T follicular helper cell (primary cell): ENCODE data around the gene FUOM.
"Not testable (repeated sequence)": the region's sequence is repeated elsewhere in the genome, so short reads cannot be mapped to it uniquely, and the experiment has no call there.

Experiments
- DNase-seq: peaks from one replicate; pipeline ENCODE4 v3.0.0-alpha.2; 2020; ENCODE audit warnings: low read depth

FUOM gene

DNA sequence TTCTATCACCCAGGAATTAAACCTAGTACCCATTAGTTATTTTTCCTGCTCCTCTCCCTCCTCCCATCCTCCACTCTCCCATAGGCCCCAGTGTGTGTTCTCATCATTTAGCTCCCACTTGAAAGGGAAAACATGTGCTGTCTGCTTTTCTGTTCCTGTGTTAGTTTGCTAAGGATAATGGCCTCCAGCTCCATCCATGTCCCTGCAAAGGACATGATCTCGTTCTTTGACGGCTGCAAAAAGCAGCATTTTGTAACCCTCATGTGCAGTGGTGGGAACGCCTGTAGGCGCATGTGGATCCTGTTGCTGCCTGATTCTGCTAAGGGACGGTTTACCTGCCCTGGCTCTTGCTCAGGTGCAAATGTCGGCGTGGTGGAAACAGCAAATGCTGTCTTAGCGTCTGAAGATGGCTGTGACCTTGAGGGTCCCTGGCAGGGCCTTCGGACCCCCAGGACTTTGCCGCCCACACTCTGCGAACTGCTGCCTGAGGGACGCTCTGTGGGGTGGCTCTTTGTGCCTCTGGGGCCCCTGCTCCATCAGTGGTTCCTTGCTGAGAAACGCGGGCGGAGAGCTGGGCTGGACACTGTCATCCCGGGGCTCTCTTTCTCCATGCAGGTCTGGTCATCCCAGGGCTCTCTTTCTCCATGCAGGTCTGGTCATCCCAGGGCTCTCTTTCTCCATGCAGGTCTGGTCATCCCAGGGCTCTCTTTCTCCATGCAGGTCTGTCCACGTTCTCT is 30.6 kb upstream of the FUOM start:
- no peak for DNase-seq

DNA sequence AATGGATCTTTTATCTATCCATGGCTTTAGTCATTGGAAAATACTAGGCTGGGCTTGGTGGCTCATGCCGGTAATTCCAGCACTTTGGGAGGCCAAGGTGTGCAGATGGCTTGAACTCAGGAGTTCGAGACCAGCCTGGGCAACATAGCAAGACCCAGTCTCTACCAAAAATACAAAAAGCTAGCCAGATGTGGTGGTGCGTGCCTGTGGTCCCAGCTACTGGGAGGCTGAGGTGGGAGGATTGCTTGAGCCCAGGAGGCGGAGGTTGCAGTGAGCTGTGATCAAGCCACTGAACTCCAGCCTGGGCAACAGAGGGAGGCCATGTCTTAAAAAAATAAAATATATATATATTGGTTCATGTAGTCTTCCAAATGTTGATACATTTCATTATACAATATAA is 29.1 kb upstream of the FUOM start:
- DNase-seq, result not testable (repeated sequence)

DNA sequence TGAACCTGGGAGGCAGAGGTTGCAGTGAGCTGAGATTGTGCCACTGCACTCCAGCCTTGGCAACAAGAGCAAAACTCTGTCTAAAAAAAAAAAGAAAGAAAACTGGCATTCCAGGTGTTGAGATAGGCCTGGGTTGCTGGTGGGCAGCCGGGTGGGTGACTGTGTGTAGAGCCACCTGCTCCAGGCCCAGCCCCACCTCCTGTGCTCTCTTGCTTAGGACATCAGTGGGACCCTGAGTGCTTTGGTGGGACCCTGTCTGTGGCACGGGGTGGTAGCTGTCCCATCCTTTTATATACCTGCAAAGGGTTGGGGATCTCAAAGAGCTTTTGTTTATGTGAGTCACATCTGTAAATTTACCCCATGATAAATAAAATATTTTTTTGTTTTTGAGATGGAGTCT is 27.4 kb upstream of the FUOM start:
- DNase-seq, result no peak

DNA sequence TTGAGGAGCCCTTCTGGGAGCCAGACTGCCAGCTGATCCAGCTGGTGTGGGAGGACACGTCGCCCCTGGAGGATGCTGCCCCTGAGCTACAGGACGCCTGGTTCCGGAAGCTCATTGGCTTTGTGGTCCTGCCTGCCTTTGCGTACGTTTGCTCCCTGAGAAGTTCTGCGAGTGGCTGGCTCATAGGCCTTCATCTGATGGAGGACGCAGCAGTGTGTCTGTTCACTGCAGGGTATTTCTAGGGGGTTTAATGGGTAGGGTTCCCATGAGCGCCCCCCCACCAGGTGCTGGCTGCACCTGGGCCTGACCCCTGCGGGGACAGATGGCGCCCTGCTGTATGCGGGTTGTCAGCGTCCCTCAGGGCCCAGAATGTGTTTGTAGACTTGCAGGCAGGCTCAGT is 26.3 kb upstream of the FUOM start:
- no peak for DNase-seq

DNA sequence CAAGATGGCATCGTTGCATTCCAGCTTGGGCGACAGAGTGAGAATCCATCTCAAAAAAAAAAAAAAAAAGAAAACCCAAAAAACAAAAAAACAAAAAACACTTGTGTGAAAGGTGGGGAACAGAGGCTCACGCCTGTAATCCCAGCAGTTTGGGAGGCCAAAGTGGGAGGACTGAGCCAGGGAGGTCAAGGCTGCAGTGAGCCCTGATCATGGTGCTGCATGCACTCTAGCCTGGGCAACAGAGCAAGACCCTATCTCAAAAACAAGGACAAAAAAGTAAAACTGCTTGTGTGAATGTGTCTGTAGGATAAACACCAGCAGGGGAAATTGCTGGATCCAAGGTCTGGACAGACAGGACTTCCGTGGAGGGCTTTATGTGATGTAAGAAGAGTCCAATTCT is 25.7 kb upstream of the FUOM start:
- no peak for DNase-seq

DNA sequence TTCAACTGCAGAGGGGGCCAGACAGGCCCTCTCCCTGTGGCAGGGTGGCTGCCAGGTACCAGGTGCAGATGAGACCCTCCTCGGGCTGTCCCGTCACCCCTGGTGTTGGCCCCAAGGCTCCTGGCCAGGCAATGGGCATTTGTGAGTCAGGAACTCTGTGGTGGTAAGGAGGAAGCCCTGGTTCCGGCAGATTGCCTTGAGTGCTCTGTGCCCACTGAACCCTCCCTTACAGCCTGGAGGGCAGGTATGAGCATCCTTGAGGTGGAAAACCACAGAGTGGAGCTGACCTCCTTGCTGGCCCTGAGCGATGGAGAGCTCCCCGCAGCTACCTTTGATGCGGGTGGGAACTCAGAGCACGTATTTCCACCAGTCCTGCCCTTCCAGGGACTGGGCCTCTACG is 23.2 kb upstream of the FUOM start:
- no peak for DNase-seq

DNA sequence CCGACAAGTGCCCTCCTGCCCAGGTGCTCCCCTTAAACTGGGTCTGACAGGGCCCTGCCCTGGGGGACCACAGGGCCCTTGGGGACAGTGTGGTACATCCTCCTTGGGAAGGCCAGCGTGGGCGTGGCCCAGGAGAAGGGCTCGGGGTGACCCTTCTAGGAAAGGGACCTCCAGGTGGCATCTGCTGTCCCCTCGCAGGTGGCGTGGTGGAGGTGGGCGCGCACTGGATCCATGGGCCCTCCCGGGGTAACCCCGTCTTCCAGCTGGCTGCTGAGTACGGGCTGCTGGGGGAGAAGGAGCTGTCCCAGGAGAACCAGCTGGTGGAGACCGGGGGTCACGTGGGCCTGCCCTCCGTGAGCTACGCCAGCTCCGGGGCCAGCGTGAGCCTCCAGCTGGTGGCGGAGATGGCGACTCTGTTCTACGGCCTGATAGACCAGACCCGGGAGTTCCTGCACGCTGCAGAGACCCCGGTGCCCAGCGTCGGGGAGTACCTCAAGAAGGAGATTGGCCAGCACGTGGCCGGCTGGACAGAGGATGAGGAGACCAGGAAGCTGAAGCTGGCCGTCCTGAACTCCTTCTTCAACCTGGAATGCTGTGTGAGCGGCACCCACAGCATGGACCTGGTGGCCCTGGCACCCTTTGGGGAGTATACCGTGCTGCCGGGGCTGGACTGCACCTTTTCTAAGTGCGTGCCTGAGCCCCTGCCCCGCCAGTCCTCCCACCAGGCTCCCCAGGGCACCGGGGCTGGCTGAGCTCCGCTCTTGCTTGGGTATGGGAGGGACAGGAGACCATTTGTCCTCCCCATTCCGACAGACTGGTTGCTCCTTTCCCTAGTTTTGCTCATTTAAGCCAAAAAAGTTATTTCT is 22.2 kb upstream of the FUOM start:
- no peak for DNase-seq

DNA sequence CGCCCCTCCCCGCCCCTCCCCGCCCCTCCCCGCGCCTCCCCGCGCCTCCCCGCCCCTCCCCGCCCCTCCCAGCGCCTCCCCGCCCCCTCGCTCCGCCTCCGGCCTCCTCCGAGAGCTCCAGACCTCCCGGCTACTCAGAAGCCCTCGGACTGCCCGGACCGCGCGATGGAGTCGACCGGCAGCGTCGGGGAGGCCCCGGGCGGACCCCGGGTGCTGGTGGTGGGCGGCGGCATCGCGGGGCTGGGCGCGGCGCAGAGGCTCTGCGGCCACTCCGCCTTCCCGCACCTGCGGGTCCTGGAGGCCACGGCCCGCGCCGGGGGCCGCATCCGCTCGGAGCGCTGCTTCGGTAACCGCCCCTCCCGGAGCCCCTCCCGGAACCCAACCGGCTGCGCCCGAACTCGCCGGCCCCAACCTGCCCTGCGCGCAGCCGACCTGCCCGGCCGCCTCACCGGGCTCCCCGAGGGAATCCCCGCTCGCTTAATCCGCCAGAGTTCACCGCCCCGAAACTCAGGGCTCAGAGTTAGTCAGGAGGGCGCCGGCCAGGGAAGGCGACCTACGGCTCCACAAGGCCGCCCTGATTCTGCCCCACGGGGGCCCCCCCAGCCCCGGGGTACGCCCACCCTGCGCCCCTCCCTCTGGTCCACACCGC is 21.5 kb upstream of the FUOM start, which contains the start of gene PAOX:
TSS of gene PAOX (plus strand) at position 111 of the 649 bp plus-strand sequence. CDS start at position 166, 55 bp downstream.
- DNase-seq, result peak; percentile 20

DNA sequence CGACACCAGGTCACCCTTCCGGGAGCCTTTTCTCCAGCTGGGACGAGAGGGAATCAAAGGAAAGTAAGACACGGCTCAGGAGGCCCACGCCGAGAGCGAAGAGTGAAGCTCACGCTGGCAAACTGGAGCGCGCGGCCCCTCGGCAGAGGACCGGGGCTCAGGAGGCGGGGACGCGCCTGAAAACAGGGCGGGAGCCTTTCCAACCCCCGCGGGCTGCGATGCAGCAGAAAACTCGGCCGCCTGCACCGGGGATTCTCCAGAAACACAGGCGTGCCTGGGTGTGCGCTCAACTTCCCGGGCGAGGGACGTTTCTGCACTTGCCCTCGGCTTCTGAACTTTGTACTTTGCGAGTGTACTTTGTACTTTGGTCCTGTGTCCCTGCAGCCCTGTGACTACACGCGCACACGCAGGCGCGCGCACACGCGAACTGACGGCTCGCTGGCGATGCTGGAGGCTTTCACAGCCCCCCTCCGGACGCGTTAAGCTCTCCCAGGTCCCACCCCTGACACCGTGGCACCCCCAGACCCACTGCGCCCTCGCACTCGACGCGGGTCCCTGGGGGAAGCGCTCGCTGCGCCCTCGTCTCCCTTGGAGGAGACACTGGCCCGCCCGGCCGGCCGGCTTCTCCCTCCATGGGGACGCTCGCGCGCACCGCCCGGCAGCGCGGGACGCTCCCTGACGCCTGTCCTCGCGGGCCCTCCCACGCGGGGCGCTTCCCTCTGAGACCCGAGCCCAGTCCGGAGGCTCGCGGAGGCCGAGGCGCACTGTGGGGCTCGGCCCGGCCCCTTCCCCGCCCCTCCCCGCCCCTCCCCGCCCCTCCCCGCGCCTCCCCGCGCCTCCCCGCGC is 20.7 kb upstream of the FUOM start:
- peak; percentile 41 for DNase-seq

DNA sequence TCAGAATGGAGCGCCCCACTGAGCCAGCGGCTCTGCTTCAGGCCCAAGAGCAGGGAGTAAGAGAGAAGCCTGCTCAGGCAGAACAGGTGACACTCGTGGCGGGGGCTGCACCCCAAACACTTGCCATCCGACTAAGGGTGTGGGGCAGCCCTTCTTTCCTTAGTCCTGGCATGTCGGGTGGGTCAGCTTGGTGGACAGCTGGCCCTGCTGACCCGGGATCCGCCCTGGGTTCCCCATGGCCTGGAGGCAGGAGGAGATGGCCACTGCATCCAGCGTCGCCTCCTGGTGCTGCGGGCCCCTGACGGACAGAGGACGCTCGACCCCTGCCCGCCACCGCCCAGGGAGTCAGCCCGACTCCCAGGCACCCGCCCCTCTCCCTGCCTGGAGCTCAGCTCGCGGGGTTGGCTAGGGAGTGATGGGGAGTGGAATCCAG is 20.0 kb upstream of the FUOM start:
- no peak for DNase-seq

DNA sequence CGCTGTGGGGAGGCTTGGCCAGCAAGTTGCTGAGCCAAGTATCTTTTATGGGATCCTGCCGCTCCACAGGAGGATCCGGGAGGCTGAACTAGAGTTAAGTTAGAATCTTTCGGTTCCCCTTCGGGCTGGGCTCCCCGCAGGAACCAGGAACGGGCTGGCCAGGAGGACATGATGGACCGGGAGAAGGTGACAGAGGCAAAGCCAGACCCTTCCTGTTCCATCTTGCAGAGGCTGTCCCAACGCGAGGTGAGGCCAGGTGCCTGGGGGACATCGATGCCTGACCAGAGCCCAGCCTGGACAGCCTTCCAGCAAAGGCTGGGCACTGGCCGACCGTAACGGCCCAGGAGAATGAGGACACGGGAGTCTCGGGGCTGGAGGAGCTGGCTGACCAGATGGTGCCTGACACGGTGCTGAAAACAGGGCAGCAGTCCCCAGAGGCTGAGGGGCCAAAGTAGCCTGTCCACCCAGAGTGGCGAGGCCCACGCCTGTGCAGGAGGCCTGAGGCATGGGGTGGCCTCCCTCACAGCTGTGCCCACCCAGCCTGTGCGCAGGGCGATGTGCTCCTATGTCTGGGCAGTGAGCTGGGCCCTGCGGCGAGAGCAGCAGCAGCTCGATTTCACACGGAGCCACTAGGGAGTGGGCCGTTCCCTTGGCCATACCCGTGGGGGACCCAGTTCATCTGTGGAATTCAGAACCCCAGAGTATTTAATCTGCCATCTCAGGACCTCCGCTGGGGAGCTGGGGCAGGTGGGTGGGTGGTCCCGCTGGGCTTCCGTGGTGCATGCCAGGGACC is 19.4 kb upstream of the FUOM start:
- no peak for DNase-seq

DNA sequence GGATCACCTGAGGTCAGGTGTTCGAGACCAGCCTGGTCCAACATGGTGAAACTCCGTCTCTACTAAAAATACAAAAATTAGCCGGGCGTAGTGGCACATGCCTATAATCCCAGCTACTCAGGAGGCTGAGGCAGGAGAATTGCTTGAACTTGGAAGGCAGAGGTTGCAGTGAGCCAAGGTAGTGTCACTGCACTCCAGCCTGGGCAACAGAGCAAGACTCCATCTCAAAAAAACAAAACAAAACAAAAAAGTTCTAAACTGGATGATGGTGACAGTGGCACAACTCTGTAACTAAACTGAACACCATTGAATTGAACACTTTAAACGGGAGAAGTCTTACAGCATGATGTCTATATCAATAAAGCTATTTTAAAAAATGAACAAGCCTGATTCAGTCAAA is 18.4 kb upstream of the FUOM start:
- DNase-seq, result not testable (repeated sequence)

DNA sequence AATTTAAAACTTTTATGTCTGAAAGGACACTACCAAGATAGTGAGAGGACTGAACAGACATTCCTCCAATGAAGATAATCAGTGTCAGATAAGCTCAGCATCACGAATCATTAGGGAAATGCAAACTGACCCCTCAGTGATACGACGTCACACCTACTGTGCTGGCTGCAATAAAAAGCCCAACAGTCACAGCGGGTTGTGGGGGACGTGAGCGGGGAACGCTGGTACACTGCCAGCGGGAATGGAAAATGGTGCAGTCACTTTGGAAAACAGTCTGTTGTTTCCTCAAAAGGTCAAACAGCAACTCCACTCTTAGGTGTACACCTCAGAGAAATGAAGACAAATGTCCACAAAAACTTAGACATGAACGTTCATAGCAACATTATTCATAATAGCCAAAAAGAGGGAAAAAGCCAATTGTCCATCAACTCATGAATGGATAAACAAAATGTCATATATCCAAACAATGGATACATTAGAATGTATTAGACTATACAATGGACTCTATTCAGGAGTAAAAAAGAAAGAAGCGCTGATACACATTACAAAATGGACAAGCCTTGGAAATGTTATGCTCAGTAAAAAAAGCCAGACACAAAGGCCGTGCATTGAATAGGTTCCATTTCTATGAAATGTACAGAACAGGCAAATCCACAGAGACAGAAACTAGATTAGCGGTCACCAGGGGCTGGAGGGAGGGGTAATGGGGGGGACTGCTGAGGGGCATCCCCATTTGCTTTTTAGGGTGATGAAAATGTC is 17.7 kb upstream of the FUOM start:
- DNase-seq, result no peak

DNA sequence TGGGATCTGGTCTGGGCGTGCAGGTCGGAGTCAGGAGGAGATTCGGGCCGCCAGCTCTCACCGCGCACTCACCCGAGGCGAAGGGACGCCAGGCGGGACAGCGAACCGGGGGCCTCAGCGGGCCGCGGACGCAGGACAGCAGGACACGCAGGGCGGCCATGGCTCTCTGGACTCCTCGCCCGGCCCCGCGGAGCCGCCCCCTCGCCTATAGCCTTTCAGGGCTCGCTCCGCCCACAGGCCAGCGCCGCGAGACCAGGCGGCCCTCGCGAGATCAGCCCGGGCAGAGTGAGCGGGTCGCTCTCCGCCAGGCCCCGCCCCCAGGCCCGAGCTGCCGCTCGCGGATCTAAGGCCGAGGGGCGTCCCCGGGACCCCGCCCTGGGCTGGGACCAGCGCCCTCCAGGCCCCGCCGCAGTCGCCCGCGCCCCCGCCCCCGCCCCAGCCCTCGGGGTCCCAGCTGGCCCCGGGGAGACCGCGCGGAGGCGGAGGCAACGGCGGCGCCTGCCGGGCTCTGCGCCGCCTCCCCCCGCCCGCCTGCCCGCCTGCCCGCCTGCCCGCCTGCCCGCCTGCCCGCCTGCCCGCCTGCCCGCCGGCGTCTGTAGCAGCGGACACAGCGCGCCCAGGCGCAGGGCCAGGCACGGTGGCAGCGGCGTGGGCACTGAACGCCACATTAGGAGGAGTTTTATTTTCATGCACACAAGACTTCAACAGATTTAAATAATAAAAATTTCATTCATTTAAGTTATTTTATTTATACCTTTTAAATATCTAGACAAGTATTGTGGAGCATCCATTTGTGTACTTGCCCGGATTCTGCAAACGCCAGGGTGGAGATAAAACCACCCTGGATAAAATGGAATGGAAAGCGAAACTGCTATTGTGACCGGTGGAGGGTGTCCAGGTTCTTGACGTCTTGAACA is 15.6 kb upstream of the FUOM start, which contains the start of gene ECHS1:
TSS of gene ECHS1 (minus strand) at position 181 of the 917 bp plus-strand sequence. CDS start at position 160, 21 bp downstream.
- peak; percentile 90 for DNase-seq

DNA sequence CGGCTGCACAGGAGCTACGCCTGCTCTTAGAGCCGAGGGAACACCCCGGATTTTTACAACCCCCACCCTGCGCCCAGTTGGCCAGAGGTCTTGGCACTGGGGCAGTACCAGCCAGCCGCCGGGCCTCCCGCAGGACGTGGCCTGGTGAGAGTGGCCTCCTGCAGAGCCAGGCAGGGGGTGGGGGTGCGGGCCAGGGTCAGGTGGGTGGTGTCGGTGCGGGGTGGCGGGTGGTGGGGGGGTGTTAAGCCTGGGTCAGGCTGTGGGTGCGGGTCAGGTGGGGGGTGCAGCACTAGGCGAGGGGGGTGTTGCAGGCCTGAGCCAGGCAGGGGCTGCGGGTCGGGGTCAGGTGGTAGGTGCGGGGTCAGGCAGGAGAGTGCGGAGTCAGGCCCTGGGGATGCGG is 14.7 kb upstream of the FUOM start:
- DNase-seq, result no peak

DNA sequence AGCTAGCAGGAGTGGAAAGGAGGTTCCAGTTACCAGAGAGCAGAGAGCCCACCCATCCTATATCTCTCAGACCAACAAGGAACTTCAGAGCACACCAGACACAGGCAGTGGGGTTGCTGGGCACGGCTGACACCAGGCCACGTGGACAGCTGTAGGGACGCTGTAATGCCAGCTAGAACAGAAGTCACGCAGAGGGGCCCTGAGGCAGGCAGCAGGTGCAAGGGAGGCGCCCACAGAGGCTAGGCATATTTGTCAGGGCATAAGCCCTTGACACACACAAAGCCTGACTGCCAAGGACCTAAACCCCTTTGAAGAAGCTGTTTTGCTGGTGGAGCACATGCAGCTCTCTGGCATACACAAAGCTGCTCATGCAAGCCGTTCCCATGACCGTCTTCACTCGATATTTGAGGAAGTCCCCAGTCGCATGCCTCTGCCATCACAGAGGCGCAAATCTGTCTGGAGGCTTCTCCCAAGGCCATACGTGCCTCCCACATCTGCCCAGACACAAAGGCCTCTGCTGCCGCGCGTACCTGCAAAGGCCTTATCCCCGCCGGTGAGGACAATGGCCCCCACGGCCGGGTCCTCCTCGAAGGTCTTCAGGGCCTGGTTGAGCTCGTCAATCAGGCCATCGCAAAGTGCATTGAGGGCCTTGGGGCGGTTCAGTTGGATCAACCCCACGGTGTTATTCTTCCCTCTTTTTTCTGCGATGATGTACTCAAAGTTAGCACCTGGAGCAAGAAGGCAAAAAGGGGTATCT is 12.4 kb upstream of the FUOM start:
- no peak for DNase-seq

DNA sequence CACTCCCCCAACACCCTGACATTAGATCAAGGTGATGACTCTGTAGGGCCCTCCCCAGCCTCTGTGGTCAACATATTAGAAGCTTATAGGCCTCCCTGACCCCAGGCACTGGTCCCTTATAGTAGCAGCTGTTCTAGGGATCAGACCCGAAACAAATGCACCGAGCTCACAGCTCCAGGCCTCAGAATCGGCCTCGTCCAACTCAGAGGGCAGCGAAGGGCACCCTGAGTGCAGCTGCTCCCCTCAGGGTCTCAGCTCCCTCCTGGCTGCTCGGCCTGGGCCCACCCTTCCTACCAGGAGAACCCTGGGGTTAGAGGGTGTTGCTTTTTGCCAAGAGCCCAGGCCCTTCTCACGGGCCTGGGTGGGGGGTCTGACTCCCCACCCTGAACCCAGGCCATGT is 10.3 kb upstream of the FUOM start:
- no peak for DNase-seq

DNA sequence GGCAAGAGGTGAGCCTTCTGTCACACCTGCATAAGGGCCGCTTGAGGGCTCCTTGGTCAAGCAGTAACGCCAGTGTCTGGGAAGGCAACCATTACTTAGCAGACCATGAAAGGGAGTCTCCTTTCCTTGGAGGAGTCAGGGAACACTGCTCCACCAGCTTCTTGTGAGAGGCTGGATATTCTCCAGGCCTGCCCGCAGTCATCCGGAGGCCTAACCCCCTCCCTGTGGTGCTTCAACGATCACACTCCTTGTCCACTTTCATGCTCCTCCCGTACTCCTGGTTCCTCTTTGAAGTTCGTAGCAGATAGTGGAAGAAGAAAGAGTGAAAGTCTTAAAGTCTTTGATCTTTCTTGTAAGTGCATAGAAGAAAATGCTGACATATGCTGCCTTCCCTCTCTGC is 9.6 kb upstream of the FUOM start:
- DNase-seq, result not testable (repeated sequence)
